OCI-M1 (cell line): ENCODE measurements around the gene URB2.
A peak's percentile ranks its signal among the peaks of the same experiment; 100 is the strongest.
"Not testable (repeated sequence)": the region's sequence is repeated elsewhere in the genome, so short reads cannot be mapped to it uniquely, and the experiment has no call there.

ENCODE experiments used
- DNase-seq: peaks from one replicate; lab custom pipeline; 2025; lab: John Stamatoyannopoulos, UW

URB2 gene

DNA sequence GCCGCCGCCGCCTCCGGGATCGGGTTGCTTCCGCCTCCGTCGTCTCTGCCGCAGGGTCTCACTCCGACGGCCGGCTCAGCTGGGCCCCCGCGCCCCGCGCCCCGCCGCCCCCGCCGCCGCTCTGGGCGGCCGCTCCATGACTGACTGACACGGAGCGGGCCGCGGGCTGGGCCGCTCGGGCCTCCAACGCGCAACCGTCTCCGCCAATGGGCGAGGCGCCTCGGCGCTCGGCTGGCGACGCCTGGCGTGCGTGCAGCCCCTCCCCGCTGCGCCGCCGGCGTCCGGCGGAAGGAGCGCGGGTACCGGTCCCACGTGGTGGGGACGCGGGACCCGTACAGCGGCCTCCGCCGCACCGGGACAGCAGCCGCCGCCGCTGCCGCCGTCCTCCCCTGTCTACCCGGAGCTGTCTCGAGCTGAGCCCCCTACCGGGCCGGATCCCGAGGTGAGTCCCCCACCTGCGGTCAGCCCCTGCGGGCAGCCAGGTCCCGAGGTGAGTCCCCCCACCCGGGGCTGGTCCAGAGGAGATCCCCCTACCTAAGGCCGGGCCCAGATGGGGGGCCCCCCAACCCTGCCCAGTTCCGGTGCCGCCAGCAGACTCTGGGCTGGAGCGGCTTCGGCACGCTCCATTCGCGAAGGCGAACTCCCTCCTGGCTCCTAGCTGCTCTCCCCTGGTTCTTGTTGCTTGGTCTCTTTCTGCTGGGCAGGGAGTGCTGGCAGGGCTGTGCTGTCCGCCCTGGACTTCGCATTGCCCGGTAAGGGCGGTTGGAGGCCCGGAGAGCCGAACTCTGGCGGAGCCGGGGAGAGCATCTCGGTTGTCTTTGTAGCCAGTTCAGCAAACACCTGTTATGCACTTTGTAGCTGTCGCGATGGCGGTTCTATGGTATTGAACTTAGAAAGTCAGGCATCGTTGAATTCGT is at the start of gene URB2, which contains the start of gene TAF5L:
TSS of gene URB2 (plus strand) at position 333 of the 917 bp plus-strand sequence. CDS start 1,387 bp downstream, outside the sequence.
TSS of gene TAF5L (minus strand) at position 208 of the 917 bp plus-strand sequence. CDS start 11,640 bp downstream, outside the sequence.
- peak; percentile 94 for DNase-seq

DNA sequence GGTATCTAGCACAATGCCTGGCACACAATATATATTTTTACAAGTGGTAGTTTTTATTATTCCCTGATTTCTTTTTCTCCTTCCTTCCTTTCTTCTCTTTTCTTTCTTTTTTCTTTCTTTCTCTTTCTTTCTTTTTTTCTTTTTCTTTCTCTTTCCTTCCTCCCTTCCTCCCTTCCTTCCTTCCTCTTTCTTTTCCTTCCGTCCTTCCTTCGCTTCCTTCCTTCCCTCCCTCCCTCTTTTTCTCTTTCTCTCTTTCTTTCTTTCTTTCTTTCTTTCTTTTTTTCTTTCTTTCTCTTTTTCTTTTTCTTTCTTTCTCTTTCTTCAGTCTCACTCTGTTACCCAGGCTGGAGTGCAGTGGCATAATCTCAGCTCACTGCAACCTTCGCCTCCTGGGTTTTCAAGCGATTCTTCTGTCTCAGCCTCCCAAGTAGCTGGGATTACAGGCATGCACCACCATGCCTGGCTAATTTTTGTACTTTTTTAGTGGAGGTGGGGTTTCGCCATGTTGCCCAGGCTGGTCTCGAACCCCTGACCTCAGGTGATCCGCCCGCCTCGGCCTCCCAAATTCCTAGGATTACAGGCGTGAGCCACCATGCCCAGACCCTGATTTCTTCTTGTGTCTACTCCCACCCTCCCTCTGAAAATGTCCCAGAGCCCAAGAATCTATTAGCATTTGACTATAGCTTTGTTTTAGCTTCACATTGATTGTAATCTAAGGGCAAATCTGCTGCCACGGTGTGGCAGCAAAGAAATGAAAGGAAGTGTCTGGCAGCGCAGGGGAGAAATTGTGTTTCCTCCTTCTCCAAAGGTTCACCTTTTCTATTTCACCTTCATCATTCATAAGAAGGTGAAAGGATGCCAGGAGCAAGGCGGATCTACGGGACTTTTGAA is 47.6 kb upstream of the URB2 start:
- peak; percentile 61 for DNase-seq

DNA sequence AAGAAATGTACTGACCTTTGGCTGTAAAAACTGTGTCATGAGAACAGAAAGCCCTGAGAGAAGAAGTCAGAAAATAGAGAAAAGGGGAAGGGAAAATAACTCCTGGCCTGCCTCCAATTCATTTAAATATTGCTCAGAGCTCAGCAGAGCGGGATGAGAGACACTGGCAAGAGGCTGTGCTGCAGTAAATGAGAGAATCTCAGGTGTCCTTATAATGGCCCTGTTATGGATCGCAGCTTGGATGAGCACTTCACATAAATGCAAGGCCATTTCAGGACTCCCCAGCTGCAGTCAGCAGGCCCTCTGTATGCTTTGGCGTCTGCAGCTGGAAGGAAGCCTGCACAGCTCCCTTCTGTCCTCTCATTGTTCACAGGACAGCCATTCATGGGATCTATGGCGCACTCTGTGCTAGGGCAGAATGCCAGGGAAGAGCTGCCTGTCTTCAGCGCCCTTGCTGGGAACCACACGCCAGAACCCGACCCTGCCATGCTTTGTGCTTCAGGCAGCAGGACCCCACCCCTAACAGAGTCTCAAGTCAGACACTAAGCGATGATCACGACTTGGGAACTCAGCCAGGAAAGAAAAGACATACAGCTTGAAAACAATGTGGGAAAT is 46.9 kb upstream of the URB2 start:
- DNase-seq = peak; percentile 61

DNA sequence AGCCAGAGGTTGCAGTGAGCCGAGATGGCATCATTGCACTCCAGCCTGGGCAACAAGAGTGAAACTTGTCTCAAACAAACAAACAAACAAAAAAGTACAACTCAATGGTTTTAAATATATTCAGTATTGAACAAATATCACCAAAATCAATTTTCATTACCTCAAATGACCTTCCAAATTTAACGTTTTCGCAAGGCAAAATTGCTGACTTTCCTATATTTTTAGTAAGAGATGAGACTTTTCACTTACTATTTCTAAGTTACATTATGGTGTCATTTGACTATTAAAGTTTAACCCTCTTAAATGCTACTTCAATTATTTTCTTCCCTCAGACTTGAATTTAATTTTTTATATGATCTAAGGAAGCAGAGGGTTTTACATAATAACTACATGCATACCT is 44.6 kb upstream of the URB2 start:
- no peak for DNase-seq

DNA sequence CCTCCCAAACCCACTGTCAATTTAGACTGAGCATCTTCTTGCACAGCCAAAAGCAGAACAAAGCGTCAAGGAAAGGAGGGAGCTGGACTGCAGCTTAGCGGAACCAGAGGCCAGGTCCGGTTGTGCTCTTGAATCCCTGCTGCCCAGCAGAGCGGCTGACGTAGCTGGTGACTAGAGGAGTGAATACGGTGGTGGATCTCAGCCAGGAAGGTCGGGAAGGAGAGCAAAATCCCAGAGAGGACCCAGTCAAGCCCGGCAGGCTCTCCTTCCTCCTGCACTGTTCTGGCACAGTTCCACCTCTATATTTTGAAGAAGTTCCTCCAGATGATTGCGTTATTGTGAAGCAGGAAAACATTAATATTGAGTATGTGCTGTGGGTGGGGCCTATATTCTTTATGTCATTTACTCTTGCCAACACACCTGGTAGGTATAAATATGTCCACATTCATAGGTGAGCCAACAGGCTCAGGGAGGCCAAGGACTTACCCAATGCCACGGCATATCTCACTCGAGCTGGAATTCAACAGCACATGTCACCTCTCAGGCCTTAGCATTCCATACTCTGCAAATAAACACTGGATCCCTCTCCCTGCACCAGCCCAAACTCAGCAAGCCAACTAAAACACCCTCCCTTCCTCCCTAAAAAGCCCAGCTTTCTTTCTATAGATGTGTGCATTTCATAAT is 43.9 kb upstream of the URB2 start:
- DNase-seq = no peak

DNA sequence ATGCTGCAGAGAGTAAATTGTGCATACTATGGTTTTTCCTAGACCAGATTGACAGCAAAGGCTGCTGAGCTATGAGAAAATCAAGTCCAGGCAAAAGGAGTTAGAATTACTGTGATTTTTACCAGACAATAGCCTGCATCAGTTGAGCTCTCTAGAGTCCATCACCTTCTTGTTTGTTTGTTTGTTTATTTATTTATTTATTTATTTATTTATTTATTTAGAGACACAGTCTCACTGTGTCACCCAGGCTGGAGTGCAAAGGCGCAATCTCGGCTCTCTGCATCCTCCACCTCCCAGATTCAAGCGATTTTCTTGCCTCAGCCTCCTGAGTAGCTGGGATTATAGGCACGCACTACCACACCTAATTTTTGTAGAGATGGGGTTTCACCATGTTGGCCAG is 43.3 kb upstream of the URB2 start:
- no peak for DNase-seq

DNA sequence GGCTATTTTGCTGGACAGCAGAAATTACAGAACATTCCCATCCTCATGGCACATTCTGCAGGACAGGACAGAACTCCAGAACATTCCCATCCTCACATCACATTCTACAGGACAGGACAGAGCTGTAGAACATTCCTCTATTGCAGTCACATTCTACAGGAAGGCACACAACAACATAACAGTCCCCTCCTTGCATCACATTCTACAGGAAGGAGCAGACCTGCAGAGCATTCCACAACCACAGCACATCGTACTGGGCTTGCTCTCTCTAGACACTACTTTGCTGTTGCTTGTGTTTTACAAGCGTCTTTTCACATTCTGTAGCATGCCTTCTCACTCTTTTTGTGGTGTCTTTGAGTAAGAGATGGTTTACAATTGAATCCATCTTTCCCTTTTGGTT is 40.7 kb upstream of the URB2 start:
- no peak for DNase-seq

DNA sequence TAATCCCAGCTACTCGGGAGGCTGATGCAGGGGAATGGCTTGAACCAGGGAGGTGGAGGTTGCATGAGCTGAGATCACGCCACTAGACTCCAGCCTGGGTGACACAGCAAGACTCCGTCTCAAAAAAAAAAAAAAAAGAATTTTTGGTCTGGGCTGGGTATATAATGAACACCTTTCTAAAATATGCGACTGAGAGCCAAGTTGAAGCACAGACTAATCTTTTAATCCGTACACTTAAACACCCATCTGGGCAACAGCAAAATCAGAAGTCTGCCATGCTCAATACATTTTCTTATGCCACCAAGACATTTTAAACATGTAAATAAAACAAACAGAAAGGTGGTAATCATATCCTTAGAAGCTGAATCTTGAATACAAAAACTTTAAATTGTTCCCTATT is 35.9 kb upstream of the URB2 start:
- no peak for DNase-seq

DNA sequence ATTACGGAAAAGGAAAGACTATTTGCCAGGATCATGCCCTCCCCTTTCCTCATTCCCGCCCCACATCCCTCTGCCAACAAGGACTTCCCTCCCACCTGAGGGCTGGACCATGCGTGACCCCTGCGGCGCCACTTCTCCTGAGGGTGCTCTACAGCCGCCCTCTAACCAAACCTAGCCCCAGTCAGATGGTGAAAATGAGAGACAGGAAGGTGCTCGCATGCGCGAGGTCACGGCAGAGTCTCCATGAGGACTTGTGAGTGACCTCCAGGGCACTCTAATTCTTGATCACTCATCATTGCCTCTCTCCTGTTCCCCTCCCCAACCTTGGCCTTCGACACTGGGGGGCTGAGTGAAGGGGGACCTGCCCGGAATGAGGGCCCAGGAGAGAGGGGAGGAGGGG is 32.2 kb upstream of the URB2 start:
- no peak for DNase-seq

DNA sequence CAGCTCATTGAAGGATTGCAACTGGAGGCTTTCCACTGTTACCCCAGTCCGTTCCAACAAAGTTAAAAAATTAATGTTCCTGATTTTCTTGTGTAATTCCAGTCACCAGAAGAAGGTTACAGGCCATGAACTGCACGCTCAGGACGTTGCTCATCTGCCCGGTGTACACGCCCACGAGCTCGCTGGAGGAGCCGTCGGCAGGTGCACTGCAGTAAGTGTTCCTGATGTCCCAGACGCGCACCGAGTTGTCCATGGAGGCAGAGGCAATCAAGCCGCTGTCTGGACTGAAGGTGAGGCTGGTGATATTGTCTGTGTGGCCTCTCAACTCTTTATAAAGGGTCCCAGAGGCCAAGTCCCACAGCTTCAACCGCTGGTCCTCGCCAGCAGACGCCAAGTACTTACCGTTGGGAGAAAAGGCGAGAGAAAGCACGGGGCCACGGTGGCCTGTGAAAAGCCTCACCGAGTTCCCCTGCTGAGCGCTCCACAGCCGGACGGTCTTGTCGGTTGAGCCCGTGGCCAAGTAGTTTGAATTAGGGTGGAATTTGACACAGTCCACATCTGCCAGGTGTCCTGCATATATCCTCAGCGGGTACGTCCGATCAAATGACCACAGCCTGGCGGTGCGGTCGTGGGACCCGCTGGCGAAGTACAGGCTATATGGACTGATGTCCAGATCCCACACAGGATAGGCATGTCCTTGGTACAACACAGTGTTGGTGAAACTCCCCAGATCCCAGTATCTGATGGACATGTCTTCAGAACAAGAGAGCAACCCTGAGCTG is 31.6 kb upstream of the URB2 start:
- no peak for DNase-seq

DNA sequence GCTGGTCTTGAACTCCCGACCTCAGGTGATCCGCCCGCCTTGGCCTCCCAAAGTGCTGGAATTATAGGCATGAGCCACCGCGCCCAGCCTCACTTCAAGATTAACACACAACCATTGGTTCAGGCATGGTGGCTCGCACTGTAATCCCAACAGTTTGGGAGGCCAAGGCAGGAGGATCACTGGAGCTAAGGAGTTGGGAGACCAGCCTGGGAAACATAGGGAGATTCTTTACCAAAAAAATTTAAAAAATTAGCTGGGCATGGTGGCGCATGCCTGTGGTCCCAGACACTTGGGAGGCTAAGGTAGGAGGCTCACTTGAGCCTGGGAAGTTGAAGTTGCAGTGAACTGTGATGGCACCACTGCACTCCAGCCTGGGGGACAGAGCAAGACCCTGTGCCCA is 30.2 kb upstream of the URB2 start:
- DNase-seq = not testable (repeated sequence)

DNA sequence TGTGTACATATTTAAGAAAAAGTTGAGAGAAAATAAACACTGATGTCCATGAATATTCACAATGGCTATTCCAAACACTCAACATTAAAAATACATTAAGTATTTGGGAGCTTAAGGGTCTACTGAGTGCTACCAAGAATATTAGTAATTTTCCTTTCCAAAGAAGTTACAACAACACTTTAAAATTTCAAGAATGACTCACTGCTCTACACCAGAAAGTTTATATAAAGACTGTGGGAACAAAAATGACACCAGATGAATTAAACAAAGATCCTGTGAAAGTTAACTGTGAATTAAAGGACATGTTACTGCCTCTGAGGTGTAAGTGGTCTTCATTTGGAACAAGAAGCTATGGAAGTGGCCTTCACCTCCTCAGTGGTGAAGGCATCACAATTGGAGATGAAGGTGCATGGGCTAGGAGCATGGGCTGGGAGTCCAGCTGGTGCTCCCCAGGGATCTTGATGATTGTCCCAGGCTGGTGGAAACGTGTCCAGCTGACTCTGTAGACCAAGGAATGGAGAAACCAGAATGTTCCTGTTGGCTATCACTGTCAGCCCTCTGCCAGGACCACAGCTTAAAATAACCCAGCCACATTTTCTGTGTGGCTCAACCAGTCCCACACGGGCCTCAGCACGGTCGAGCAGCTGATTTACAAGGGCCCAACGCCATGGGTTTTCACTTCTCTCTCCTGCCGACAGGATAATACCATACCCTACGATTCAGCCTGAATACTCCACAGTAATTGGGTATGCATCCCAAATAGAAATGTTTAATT is 28.9 kb upstream of the URB2 start:
- DNase-seq = no peak

DNA sequence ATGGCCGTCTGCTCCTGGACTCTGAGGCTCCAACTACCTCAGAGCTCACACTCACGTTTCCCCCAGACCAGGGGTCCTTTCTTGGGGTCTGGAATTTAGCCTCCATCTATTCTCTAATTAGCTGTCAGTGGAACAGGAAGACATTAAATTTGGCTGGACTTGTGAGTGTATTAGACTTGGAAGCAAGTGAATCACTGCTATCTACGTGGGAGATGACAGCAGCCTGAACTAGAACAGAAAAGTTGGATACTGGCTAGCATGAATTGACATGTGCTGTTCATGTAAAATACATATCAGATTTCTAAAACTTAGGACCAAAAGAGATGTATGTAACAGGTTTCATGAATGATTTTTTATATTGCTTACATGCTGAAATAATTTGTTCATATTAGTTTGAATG is 28.2 kb upstream of the URB2 start:
- DNase-seq = no peak

DNA sequence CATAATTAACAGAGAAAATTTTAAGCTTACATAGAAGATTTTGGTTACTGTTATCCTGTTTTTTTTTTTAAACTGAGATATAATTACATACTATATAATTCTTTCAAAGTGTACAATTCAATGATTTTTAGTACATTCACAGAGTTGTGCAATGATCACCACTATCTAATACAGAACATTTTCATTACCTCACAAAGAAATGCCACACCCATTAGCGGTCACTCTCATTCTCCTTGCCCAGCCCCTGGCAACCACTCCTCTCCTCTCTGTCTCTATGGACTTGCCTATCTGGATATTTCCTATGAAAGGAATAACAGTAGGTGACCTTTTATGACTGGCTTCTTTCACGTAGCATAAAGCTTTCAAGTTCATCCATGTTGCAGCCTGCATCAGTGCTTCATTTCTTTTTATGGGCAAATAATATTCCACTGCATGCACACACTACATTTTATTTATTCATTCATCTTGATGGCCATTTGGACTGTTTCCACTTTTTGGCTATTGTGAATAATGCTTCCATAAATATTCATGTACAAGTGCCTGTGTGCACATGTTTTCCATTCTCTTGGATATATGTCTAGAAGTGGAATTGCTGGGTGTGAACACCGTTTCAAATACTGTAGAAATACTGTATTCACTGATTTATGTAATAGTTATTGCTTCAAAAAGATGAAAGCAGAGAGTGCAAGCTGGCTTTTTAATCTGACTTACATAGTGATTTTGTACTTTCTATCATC is 26.7 kb upstream of the URB2 start:
- no peak for DNase-seq

DNA sequence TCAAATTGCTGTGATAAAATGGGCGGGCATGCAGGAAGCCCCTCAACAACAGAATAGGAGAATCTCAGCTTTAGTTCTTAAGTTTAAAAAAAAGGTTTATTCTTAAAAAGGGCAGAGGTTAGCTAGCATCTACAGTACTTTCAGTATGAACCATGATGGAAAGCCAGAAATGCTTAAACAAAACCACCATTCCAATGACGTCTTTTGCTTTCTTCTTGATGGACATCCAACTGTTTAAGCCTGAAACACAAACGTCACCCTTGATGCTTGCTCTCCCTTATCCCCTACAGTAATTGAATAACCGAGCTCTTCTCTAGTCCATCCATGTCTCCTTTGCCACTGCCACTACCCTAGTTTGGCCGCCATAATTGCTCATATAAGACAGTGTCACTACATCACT is 25.8 kb upstream of the URB2 start:
- no peak for DNase-seq

DNA sequence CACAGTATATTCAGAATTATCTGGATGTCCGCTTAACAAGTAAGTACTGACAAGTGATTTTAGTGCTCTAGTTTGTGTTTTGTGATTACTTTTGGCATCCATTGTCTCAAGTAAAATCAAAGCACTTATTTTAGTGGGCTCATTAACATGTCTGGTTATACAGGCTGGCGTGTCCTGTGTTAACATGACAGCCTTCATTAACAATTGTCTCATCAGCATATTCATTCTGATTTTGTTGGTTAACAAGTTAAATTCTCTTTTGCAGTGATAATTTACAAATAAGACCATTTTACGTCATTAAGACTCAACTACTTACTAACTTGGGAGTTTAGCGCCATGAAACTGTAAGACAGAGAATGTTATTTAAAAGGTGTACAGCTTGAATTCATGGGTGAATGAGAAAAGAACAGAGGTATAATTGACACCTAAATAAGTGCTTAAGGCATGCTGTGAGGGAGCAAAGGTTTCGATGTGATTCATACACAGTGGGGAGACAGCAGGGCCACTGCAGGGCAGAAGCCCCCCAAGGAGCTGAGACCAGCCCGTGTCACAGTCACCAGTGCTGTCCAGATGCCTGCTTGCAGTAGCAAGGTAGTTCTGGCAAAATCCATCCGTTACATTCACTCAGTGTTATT is 22.6 kb upstream of the URB2 start:
- no peak for DNase-seq

DNA sequence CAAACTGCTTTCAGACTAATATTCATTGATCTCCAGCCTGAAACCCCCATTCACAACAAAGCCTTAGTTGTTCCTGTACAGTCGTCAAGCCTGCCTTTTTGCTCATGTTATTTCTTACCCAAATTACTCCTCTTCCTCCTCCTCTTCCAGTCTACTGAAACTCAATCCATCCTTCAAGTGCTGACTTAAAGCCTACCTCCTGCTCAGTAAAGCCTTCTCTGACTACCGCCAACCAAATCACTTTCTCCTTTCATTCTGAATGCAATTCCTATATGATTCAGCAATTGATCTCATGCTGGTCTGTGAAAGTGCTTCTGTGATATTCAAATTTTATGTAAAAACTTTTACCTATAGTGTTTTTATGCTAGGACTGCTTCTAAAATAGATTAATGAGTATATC is 18.7 kb upstream of the URB2 start:
- DNase-seq = no peak

DNA sequence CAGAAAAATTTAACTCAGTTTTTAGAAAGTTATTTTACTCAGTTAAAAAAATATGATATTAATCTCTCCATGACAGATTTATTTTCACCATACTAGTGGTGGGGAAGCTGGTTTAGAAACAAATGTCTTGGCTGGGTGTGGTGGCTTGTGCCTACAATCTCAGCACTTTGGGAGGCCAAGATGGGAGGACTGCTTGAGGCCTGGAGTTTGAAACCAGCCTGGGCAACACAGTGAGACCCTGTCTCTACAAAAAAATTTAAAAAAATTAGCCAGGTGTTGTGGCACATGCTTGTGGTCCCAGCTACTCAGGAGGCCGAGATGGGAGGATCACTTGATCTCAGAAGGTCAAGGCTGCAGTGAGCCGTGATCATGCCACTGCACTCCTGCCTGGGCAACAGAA is 17.5 kb upstream of the URB2 start:
- DNase-seq = no peak

DNA sequence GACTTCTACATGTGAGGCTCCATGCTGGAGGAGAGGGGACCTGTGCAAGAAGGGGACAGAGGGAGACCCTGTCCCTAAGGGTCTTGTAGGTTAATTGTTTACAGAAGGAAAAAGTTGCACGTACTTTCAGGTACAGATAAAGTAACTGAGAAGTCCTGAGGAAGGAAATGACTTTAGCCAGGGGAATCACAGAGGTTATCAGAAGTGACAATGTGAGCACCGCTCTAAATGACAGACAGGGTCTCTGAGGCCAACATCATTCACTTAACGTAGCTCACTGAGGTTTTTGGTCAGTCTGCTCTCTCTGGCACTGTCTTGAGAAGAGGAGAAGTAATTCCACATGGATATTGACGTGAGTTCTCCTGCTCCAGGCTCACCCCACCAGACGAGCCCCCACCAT is 12.1 kb upstream of the URB2 start:
- DNase-seq = no peak
